Measurements from ENCODE around the gene SLC29A4. TPM values are rescaled to one million over a fixed set of nuclear protein-coding genes. Genes with fewer than 3 reads are reported as not detected.
"Not testable (repeated sequence)": the region's sequence is repeated elsewhere in the genome, so short reads cannot be mapped to it uniquely, and the experiment has no call there.

SLC29A4 gene, protein sequence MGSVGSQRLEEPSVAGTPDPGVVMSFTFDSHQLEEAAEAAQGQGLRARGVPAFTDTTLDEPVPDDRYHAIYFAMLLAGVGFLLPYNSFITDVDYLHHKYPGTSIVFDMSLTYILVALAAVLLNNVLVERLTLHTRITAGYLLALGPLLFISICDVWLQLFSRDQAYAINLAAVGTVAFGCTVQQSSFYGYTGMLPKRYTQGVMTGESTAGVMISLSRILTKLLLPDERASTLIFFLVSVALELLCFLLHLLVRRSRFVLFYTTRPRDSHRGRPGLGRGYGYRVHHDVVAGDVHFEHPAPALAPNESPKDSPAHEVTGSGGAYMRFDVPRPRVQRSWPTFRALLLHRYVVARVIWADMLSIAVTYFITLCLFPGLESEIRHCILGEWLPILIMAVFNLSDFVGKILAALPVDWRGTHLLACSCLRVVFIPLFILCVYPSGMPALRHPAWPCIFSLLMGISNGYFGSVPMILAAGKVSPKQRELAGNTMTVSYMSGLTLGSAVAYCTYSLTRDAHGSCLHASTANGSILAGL
- 15.7 and 16.5 TPM in 2 replicates for total RNA-seq (2014; rRNA removed; shearing (Covaris generic))

DNA sequence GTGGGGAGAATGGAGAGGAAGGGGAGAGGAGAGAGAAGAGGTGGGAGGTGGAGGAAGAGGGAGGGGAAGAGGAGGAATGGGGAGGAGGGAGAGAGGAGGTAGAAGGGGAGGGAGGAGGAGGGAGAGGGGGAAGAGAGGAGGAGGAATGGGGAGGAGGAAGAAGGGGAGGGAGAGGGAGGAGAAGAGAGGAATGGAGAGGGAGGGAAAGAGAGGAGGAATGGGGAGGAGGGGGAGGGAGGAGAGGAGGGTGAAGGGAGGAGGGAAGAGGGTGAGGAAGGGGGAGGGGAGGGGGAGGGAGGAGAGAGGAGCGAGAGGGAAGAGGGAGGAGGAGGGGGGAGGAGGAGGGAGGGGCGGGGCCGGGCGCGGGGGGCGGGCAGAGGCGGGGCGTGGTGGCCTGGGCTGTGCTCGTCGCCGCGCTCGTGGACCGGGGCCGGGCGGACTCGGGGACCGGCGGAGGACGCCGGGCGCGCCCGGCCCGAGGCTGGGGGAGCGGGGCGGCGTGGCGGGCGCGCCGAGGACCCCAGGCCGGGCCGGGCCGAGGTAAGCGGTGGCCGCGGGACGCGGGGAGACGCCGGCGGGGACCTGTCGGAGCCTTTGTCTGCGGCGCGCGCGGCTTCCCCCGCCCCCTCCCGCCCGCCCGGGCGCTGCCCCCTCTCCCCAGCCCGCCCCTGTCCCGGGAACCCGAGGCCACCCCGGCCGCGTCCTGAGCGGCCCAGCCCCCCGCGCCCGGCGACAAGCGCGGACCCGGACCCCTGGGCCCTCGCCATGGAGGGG, at the start of gene SLC29A4:
Gene SLC29A4, plus strand, starts transcription at position 401 of the 774 bp plus-strand sequence. CDS start 4,874 bp downstream, outside the sequence.
- Histone ChIP-seq H3K27me3 (ENCODE audit: control insufficient read depth, insufficient read depth, low read length) (peaks cover 9% of the 10 kb centered on the region), H3K36me3 (replicated peaks; ENCODE audit: control insufficient read depth, insufficient read depth, low read length) (no peaks in the 10 kb centered on the region), H3K4me3 (ENCODE audit: insufficient read depth, low read depth, low read length) (peak within 1 kb of the TSS; percentile 51)
- peak; percentile 76 for DNase-seq

DNA sequence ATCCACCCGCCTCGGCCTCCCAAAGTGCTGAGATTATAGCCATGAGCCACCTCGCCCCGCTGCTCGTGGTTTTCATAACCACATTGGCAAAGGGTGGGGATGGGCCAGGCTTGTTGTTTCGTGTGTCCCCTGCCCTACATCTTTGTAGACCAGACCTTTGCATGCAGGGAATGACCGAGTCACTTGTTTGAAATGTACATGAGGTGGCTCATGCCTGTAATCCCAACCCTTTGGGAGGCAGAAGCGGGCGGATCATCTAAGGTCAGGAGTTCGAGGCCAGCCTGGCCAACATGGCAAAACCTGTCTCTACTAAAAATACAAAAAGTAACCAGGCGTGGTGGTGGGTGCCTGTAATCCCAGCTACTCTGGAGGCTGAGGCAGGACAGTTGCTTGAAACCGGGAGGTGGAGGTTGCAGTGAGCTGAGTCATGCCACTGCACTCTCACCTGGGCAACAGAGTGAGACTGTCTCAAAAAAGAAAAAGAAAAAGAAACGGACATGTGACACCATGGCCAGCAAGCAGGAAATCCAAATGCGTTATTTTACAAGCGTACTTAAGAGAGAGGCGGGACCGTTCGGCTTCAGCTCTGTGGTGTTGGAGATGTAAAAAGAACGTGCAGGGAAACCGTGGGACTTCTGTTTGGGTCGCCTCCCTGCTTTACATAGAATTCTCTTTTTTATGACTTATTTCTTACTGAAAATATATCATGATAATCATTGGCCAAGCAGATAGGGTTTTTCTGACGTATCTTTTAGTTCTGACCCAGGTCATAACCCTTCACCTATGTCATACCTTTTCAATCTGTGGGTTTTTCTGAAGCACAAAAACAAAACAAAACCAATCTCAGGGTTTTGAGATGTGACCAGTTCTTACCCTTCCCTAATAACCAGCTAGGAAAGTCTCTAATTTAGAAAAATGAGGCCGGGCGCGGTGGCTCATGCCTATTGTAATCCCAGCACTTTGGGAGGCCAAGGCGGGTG, 47.6 kb upstream of the SLC29A4 start:
- Histone ChIP-seq H3K36me3 (replicated peaks; ENCODE audit: control insufficient read depth, insufficient read depth, low read length) (peaks cover 10% of the 10 kb centered on the region), H3K27me3 (ENCODE audit: control insufficient read depth, insufficient read depth, low read length) (no peaks in the 10 kb centered on the region), H3K4me3 (ENCODE audit: insufficient read depth, low read depth, low read length) (no peak overlapping the region)
- DNase-seq: no peak

DNA sequence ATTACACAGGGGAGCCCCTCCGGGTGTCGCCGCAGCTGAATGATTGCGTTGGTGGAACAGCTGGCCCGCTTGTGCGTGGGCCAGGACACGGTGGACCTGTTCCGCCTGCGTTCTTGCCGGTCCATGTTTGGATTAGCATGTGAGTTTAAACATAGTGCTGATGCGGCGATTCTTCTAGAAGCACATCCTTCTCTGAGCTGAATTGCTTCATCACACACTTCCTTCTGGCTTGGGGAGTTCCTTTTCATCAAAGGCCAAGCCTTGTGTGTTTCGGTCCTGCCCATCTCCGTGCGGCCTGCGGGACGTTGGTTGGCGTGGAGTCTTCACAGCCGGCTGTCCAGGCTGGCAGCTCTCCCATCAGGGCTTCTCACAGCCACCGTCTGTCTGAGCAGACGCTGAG, 45.5 kb upstream of the SLC29A4 start:
- Histone ChIP-seq H3K4me3 (ENCODE audit: insufficient read depth, low read depth, low read length) (no peak overlapping the region), H3K27me3 (ENCODE audit: control insufficient read depth, insufficient read depth, low read length) (peaks cover 3% of the 10 kb centered on the region; the same call in 1 of the 2 replicates), H3K36me3 (replicated peaks; ENCODE audit: control insufficient read depth, insufficient read depth, low read length) (no peaks in the 10 kb centered on the region; the same call in 1 of the 2 replicates)
- no peak for DNase-seq

DNA sequence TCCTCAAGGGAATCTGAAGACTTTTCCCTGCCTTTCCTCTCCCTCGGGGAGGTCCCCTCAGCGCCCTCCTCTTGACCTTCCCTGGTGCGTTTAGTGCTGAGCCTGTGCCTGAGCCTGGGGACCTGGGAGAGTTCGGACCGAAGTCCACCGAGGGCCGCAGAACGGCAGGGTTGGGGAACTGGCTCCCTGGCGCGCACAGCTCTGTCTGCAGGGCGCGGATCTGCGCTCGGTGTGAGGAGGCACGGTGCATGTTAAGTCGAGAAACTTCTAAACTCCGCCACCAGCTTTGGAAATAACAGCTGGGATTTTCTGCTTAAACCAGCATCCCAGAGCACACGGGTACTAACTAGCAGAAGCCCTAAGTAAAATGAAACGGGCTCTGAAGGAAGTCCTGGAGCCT, 44.2 kb upstream of the SLC29A4 start:
- no peak for DNase-seq
- Histone ChIP-seq H3K4me3 (ENCODE audit: insufficient read depth, low read depth, low read length) (no peak overlapping the region), H3K27me3 (ENCODE audit: control insufficient read depth, insufficient read depth, low read length) (peaks cover 3% of the 10 kb centered on the region; the same call in 1 of the 2 replicates), H3K36me3 (replicated peaks; ENCODE audit: control insufficient read depth, insufficient read depth, low read length) (no peaks in the 10 kb centered on the region)

DNA sequence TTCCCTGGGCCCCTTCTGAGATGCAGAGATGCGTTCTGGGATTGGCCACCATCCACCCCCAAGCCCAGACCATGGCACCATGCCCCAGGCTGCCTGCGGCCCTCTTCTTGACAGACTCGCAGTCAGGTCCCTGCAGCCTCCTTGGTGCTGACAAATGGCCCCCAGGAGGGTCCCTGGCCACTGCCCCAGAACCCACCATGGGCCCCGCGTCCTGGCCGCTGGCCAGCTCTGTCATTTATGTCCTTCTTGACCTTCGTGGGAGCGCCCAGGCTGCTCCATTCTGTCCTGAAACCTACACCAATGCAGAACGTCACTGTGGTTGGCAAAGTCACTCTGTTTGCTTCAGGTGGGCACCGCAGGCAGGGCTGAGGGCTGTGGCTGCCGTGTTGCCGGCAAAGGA, 39.5 kb upstream of the SLC29A4 start:
- H3K4me3 ChIP-seq (ENCODE audit: insufficient read depth, low read depth, low read length): no peak overlapping the region
- H3K36me3 ChIP-seq (replicated peaks; ENCODE audit: control insufficient read depth, insufficient read depth, low read length): no peaks in the 10 kb centered on the region
- DNase-seq: no peak
- peaks cover 3% of the 10 kb centered on the region; the same call in 1 of the 2 replicates for H3K27me3 ChIP-seq (ENCODE audit: control insufficient read depth, insufficient read depth, low read length)

DNA sequence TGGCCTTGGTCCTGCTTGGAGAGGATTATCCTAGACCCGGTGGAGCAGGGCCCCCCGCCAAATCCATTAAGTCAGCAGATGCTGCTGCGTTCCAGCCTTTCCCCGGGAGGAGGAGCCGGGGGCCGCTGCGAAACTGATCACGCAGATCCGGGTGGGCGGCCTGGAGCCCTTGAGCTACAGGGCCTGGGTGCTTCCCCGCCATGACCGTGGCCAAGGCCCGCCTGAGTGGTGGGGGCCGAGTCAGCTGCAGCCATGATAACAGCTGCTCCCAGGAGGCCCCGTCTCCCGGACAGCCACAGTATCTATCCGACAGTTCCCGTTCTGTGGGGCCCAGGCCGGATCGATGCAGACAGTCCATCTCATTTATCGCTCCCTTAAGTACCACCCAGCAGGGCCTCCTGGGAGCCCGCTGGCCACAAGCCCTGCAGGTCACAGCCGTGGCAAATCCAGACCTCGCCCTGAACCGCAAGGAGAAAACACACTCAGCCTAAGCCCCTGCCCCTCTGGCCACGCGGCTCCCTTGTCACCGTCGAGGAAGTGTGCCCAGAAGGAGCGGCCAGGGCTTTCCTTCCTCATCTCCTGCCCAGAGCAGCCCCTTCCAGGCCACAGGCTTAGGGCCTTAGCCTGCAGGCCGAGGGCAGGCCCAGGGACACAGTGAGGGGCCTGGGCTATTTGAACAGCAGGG, 34.4 kb upstream of the SLC29A4 start:
- H3K36me3 ChIP-seq (replicated peaks; ENCODE audit: control insufficient read depth, insufficient read depth, low read length): no peaks in the 10 kb centered on the region
- no peaks in the 10 kb centered on the region for H3K27me3 ChIP-seq (ENCODE audit: control insufficient read depth, insufficient read depth, low read length)
- DNase-seq: no peak
- H3K4me3 ChIP-seq (ENCODE audit: insufficient read depth, low read depth, low read length): no peak overlapping the region

DNA sequence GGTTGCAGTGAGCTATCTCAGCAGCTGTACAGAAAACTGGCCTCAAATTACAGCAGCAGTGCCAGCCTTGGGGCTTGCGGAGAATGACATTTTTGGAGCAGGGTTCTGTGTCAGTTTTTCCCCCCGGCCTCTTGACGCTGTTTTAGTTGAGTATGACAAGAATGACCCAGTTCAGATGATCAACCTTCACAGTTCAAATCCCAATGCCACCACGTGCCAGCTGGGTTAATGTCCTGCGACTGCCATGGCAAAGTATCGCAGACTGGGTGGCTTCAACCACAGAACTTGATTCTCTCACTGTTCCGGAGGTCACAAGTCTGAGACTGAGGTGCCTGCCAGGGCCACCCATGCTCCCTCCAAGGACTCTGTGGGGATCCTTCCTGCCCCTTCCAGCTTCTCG, 32.0 kb upstream of the SLC29A4 start:
- not testable (repeated sequence) for H3K36me3 ChIP-seq (replicated peaks; ENCODE audit: control insufficient read depth, insufficient read depth, low read length); H3K4me3 ChIP-seq (ENCODE audit: insufficient read depth, low read depth, low read length); H3K27me3 ChIP-seq (ENCODE audit: control insufficient read depth, insufficient read depth, low read length); DNase-seq

DNA sequence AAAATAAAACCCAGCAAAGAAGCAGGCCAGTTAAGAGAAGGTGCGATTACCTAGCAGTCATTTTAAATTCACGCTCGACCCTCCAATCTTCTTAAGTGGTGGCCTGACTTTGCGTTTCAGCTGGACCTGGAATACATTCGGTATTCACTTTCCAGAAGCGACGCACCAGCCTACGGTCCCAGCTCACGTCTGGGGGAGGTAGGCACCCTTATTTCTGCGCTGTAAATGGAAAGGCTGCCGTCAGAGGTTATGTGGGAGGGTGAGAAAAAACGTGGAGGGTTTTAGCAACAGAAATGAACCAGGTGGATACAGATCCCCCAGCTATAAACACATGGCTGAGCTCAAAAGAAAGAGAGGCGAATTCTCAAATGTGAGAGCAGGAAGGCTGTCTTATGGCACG, 29.2 kb upstream of the SLC29A4 start:
- not testable (repeated sequence) for H3K27me3 ChIP-seq (ENCODE audit: control insufficient read depth, insufficient read depth, low read length); H3K4me3 ChIP-seq (ENCODE audit: insufficient read depth, low read depth, low read length); DNase-seq; H3K36me3 ChIP-seq (replicated peaks; ENCODE audit: control insufficient read depth, insufficient read depth, low read length)

DNA sequence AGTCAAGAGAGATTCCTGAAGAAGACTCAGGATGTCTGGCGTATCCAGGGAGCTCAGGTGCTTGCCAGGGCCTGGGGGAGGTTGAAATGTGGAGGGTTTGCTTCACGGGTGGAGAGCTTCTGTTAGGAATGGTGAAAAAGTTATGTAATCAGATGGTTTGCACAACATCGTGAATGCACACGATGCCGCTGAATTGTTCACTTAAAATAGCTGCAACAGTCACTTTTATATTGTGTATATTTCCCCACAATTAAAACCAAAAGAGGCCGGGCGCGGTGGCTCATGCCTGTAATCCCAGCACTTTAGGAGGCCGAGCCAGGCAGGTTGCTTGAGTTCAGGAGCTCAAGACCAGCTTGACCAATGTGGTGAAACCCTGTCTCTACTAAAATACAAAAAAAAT, 28.4 kb upstream of the SLC29A4 start:
- H3K36me3 ChIP-seq (replicated peaks; ENCODE audit: control insufficient read depth, insufficient read depth, low read length); DNase-seq; H3K4me3 ChIP-seq (ENCODE audit: insufficient read depth, low read depth, low read length); H3K27me3 ChIP-seq (ENCODE audit: control insufficient read depth, insufficient read depth, low read length): not testable (repeated sequence)

DNA sequence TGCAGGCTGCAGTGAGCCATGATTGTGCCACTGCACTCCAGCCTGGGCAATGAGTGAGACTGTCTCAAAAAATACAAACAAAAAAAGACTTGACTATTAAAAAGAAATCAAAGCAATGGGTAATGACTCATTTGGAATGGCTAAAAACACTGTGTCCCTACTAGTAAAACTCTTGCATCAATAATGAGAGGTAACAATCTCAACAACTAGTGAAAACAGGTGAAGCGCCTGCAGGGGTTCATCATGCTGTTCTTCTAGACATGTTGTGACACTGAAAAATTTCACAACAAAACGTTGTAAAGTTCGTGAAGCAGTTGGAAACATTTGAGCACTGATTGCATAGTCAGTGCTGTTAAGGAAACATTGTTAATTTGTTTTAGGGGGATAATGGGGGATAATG, 26.9 kb upstream of the SLC29A4 start:
- H3K36me3 ChIP-seq (replicated peaks; ENCODE audit: control insufficient read depth, insufficient read depth, low read length): no peaks in the 10 kb centered on the region
- DNase-seq: no peak
- H3K4me3 ChIP-seq (ENCODE audit: insufficient read depth, low read depth, low read length): no peak overlapping the region
- H3K27me3 ChIP-seq (ENCODE audit: control insufficient read depth, insufficient read depth, low read length): no peaks in the 10 kb centered on the region

DNA sequence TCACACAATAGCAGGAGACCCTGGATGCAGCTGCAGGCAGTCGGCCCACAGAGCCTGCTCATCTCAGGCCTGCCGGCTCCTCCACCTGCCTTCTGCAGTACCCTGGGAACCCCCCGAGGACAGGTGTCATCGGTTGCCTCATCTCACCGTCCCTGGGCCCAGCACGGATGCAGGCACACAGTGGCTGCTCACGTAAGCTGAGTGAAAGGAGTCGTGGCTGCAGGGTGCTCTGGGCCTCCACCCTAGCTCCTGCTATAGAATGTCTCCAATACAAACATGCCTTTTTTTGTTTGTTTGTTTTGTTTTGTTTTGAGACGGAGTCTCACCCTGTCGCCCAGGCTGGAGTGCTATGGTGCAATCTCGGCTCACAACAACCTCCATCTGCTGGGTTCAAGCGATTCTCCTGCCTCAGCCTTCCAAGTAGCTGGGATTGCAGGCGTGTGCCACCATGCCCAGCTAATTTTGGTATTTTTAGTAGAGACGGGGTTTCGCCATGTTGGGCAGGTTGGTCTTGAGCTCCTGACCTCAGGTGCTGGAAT, 22.1 kb upstream of the SLC29A4 start:
- not testable (repeated sequence) for DNase-seq; H3K27me3 ChIP-seq (ENCODE audit: control insufficient read depth, insufficient read depth, low read length); H3K4me3 ChIP-seq (ENCODE audit: insufficient read depth, low read depth, low read length)

DNA sequence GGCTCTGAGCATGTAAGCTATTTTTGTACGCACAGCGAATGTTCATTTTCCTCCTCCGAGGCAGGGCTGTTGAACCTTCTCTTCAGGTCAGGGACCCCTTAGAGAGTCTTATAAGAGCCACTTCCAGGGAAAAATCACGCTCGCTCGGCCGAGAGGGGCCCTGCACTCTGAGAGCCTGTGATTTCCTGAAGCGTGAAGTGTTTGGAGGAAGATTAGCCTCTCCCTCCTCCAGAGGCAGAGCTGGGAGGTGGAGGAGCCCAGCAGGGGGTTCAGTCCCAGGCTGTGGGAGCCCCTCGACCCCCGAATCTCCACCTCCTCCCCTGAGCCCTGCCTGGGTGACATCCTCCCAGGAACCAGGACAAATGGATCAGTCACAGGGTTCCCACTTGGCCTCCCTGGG, 19.7 kb upstream of the SLC29A4 start:
- H3K27me3 ChIP-seq (ENCODE audit: control insufficient read depth, insufficient read depth, low read length); H3K36me3 ChIP-seq (replicated peaks; ENCODE audit: control insufficient read depth, insufficient read depth, low read length); H3K4me3 ChIP-seq (ENCODE audit: insufficient read depth, low read depth, low read length); DNase-seq: not testable (repeated sequence)

More for the DNA sequence above, 22.1 kb upstream of the SLC29A4 start:
- not testable (repeated sequence) for H3K36me3 ChIP-seq (replicated peaks; ENCODE audit: control insufficient read depth, insufficient read depth, low read length)
